C4-2B (cell line): ENCODE data around the gene THAP8.

Experiments
- CTCF ChIP-seq: fragments of 450-650 bp; conservative IDR thresholded peaks from 2 replicates; pipeline ENCODE4 v1.5.1; 2017; ENCODE audit warnings: mild to moderate bottlenecking
- ZFX ChIP-seq: fragments of 450-650 bp; IDR thresholded peaks from 2 replicates; pipeline ENCODE4 v1.6.1; 2017

GRCh38 chr19:36101550-36102327, 47.7 kb upstream of the THAP8 start:
- TF ChIP-seq CTCF, result no peak
- no peak for TF ChIP-seq ZFX
